Progenitor cell of endocrine pancreas (in vitro differentiated cells): ENCODE results near the gene NOP16. TPM values are rescaled to one million over a fixed set of nuclear protein-coding genes. Genes with fewer than 3 reads are reported as not detected.
A peak's percentile ranks its signal among the peaks of the same experiment; 100 is the strongest.

ENCODE experiments used
- DNase-seq: peaks from one replicate; pipeline ENCODE4 v3.0.0; 2021; ENCODE audit warnings: low spot score; ENCODE audit not compliant: unreplicated experiment
- H3K27ac Mint-ChIP-seq: 2 replicates; pipeline ENCODE4 v1.8.0; 2021; ENCODE audit warnings: mild to moderate bottlenecking, moderate library complexity, mixed read lengths
- H3K27me3 Mint-ChIP-seq: 2 replicates; pipeline ENCODE4 v1.8.0; 2021; ENCODE audit warnings: mixed read lengths
- H3K36me3 Mint-ChIP-seq: 2 replicates; pipeline ENCODE4 v1.8.0; 2022; ENCODE audit warnings: mixed read lengths; ENCODE audit not compliant: insufficient read depth
- H3K4me1 Mint-ChIP-seq: 2 replicates; pipeline ENCODE4 v1.8.0; 2021; ENCODE audit warnings: low read depth, mixed read lengths
- H3K4me3 Mint-ChIP-seq: 2 replicates; pipeline ENCODE4 v1.8.0; 2021; ENCODE audit warnings: low read depth, mild to moderate bottlenecking, moderate library complexity, mixed read lengths
- H3K9me3 Mint-ChIP-seq: 2 replicates; pipeline ENCODE4 v1.8.0; 2021; ENCODE audit warnings: low read depth, mixed read lengths
- total RNA-seq: library from RNA; stranded (reverse); gene quantifications from 2 replicates; pipeline ENCODE4 v1.2.1, GENCODE V29; 2021
- TF ChIP-seq, protein P1 (sequence below): fragments of 200-600 bp; sonication (generic); IDR thresholded peaks from one replicate; pipeline ENCODE4 v1.5.0; 2021; ENCODE audit warnings: antibody characterized with exemption, mild to moderate bottlenecking; ENCODE audit not compliant: unreplicated experiment

Gene NOP16
- total RNA-seq, 1 donor from 2014 or later, result 21.9 TPM

DNA sequence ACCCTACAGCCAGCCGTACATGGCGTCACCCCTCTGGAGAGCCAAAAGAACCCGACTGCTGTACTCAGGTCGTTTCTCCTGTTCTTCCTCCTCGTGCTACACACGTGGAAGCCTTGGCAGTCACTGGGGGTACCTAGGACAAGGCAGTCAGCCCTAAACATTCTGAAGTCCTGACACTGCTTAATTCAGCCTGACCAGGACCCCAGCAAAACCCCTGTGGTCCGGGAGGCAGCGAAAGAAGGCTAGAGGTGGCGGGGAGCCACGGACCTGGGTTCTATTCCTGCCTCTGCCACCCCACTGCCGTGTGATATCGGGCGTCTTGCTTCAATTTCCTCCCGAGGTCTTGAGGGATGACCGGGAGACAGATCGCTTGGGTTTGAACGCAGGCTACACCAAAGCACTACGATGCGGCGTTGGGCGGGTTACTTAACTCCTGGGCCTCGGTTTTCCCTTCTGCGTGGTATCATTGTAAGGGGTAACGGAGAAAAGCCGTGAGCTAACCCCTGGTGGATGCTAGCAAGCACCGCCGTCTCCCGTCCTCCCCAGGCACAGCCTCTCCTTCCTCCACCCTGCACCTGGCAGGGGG is 23.5 kb downstream of the NOP16 start:
- Mint-ChIP-seq H3K4me1 (peaks cover under 1% of the 10 kb centered on the region), H3K27ac (peak overlapping the region; percentile 29), H3K9me3 (no peaks in the 10 kb centered on the region), H3K27me3 (peaks cover 37% of the 10 kb centered on the region), H3K36me3 (peaks cover 13% of the 10 kb centered on the region), H3K4me3 (peak overlapping the region; percentile 68)
- TF ChIP-seq, protein P1, sequence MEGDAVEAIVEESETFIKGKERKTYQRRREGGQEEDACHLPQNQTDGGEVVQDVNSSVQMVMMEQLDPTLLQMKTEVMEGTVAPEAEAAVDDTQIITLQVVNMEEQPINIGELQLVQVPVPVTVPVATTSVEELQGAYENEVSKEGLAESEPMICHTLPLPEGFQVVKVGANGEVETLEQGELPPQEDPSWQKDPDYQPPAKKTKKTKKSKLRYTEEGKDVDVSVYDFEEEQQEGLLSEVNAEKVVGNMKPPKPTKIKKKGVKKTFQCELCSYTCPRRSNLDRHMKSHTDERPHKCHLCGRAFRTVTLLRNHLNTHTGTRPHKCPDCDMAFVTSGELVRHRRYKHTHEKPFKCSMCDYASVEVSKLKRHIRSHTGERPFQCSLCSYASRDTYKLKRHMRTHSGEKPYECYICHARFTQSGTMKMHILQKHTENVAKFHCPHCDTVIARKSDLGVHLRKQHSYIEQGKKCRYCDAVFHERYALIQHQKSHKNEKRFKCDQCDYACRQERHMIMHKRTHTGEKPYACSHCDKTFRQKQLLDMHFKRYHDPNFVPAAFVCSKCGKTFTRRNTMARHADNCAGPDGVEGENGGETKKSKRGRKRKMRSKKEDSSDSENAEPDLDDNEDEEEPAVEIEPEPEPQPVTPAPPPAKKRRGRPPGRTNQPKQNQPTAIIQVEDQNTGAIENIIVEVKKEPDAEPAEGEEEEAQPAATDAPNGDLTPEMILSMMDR, result no peak
- DNase-seq, result no peak

DNA sequence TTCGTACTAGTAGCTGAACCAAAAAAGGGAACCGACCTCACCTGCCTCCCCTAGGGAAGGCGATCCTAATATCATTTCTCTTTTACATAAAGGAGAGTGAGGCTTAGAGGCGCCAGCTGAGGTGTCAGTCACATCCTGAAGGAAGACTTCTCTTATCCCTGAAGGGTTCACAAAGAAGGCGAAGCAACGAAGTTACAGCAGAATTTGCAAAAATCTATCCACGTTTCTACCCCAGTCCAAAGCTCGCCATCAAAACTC is 26.2 kb downstream of the NOP16 start:
- TF ChIP-seq, protein P1, result no peak

DNA sequence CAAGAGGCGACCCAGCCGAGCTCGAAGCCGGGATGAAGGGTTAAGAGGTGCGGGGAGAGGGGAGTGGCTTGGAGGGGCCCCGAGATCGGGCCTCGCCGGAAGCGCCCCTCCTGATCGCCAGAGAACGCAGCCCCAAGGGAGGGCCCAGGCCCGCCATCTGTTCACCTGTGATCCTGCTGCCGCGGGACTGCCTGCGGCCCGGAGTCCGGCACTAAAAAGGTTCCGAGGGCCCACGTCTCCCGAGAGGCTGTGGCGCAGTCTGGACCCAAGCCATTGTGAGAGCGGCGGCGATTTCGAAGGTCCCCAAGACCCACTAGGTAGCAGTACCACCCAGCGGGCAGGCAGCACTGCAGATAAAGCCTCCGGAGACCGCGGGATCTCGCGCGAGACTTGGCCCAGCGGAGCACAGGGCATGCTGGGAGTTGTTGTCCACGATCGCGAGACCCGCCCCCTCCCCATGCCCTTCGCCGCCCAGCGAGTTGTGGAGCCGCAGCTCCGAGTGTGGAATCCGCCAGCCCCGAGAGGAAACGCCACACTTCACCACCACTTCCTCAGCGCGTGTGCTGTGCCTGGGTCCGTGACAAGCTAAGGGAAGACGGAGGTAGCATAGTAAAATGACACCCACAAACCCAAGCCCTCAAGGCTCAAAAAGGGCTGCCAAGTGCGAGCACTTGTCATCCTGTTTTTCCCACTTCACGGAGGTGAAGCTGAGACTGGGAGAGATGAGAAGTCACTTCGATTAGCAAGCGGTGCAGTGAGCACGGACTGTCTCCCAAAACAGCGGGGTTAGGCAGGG is 26.8 kb downstream of the NOP16 start, which contains the start of gene KIAA1191:
KIAA1191 (minus strand) TSS at position 328 of the 796 bp plus-strand sequence. CDS start 2,256 bp downstream, outside the sequence.
- Mint-ChIP-seq H3K4me3 (peak within 1 kb of the TSS; percentile 99), H3K4me1 (peaks cover 5% of the 10 kb centered on the region), H3K27ac (peak within 1 kb of the TSS; percentile 99), H3K36me3 (peaks cover 11% of the 10 kb centered on the region), H3K27me3 (peaks cover 29% of the 10 kb centered on the region), H3K9me3 (no peaks in the 10 kb centered on the region)
- TF ChIP-seq, protein P1, result no peak
- peak; percentile 79 for DNase-seq

More for the DNA sequence above, 26.2 kb downstream of the NOP16 start:
- H3K4me1 Mint-ChIP-seq, result peaks cover 5% of the 10 kb centered on the region
- DNase-seq, result no peak
- H3K27me3 Mint-ChIP-seq, result peaks cover 31% of the 10 kb centered on the region
- no peak overlapping the region for H3K27ac Mint-ChIP-seq
- peaks cover 10% of the 10 kb centered on the region for H3K36me3 Mint-ChIP-seq
- peak overlapping the region; percentile 99 for H3K4me3 Mint-ChIP-seq
- H3K9me3 Mint-ChIP-seq, result no peaks in the 10 kb centered on the region

DNA sequence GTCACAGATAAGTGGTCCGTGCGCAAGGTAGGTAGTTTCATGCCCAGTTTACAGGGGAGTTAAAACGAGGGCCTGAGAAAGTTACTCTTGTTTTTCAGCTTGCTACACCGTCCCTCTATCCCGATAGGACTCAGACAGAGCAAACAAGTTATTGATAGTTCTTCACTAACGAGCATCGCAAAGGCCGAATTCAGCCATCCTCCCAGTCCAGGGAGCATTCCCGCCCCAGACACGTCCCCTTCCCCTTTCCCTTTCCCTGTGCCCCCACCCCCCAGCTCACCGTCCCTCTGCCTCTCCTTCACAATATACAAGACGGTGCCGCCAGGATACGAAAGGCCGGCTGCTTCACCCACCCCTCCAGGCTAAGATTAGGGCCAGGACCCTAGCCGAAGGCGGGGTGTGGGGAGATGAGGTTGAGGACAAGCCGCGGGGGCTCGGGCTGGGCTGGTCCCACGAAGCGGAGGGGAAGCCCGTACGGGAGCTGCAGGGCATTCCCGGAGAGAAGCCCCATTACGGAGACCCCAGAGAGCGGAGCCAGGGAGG is 27.4 kb downstream of the NOP16 start:
- Mint-ChIP-seq H3K36me3 (peaks cover 12% of the 10 kb centered on the region), H3K27ac (peak overlapping the region; percentile 99), H3K9me3 (no peaks in the 10 kb centered on the region), H3K4me3 (peak overlapping the region; percentile 99), H3K4me1 (peaks cover 5% of the 10 kb centered on the region), H3K27me3 (peaks cover 27% of the 10 kb centered on the region)
- TF ChIP-seq, protein P1, result no peak
- peak; percentile 24 for DNase-seq

DNA sequence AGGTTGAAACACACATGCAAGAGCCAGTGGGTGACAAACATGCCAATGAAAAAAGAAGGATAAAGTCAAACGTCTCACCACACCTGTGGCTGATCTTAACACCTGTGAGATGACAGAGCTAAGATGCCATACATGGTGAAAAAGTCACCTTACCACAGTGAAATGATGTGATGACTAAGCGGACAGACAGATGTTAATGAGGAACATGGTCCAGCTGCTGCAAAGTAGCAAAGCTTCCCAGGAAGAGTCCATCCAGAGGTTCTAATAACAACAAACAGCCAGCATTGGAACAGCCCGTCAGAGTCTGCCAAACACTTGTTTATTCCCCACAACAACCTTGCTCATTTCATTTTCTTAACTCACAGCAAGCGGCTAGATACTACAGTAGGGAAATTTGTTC is 28.7 kb downstream of the NOP16 start:
- H3K27ac Mint-ChIP-seq, result peak overlapping the region; percentile 33
- H3K36me3 Mint-ChIP-seq, result peaks cover 15% of the 10 kb centered on the region

More for the DNA sequence above, 28.7 kb downstream of the NOP16 start:
- Mint-ChIP-seq H3K4me3 (peak overlapping the region; percentile 65), H3K27me3 (peaks cover 24% of the 10 kb centered on the region), H3K4me1 (peaks cover 5% of the 10 kb centered on the region), H3K9me3 (no peaks in the 10 kb centered on the region)
- TF ChIP-seq, protein P1, result no peak
- no peak for DNase-seq
